Fibroblast of skin of scalp (primary cell): ENCODE measurements around the gene EPC1. TPM values are rescaled to one million over a fixed set of nuclear protein-coding genes. Genes with fewer than 3 reads are reported as not detected.
"Not testable (repeated sequence)": the region's sequence is repeated elsewhere in the genome, so short reads cannot be mapped to it uniquely, and the experiment has no call there.

Experiments used
- DNase-seq: peaks from one replicate; pipeline ENCODE4 v3.0.0-alpha.2; 2013
- polyA plus RNA-seq, 2 experiments: library from polyadenylated mRNA; unstranded; fragments of 120-200 nt; gene quantifications; one replicate each; pipeline ENCODE4 v1.2.1, GENCODE V29; 2013; ENCODE audit not compliant: insufficient read length in 2 of 2

Gene EPC1
- 14.0 TPM for polyA plus RNA-seq (2013, experiment 1 of 2; ENCODE audit: insufficient read length)
- polyA plus RNA-seq (2013, experiment 2 of 2; ENCODE audit: insufficient read length): 14.5 TPM

DNA sequence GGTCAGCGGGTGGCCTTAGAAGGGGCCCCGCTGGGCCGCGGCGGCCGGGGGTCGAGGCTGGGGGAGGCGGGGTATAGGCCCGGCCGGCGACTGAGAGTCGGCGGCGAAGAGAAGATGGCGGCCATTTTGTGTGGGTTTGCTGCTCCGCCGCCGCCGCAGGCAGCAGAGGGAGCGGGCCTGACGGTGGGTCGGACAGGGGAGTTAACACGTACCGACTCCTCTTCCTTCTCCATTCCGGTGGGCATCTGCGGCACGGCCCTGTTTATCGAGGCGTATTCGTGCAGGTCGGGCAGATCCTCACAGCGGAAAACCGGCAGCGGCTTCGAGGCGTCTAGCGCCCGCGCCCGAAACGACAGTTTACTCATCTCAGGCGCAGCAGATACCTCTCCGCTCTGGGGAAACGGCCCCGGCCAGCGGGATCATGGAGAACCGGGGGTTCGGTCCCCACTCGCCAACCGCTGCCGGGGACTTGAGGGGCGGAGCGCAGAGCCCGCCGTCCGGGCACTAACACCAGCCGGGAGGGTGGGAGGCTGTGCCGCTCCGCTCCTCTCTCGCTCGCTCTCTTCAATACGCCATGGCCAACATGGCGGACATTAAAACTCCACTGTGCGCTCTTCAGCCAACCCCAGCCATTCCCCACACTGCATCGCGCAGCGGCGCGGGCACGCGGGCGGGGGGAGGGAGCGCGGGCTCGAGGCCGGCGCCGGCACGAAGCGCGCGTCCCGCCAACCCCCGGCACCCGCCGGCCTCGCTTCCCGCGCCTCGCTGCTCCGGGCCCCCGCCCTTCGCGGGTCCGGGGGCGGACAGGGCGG is at the start of gene EPC1:
EPC1 (minus strand) TSS at position 608 of the 812 bp plus-strand sequence; CDS start at position 365, 243 bp downstream.
- DNase-seq: peak; percentile 92

GRCh38 chr10:32393911-32394310 is 47.0 kb upstream of the EPC1 start:
- DNase-seq: no peak

GRCh38 chr10:32392284-32392683 is 45.3 kb upstream of the EPC1 start:
- DNase-seq: not testable (repeated sequence)

DNA sequence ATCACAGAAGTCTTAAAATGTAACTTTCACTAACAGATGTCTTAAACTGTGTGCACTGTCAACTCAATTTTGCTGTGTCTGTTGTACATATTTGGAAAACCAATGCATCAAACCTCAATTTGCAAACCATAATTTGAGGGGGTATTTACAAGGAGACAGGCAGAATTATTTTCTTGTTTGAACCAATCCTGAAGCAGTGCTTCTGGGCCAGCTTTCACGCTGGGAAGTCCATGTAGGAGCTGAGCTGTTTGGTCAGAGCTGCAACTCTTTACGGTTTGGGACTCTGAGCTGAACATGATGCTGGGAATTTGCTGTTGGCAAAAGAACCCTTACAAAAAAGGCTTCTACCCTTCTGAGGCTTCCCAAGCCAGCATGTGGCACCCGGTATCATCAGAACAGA is 43.2 kb upstream of the EPC1 start:
- no peak for DNase-seq

- no peak for DNase-seq
Observed at GRCh38 chr10:32388258-32389027, 41.5 kb upstream of the EPC1 start.

DNA sequence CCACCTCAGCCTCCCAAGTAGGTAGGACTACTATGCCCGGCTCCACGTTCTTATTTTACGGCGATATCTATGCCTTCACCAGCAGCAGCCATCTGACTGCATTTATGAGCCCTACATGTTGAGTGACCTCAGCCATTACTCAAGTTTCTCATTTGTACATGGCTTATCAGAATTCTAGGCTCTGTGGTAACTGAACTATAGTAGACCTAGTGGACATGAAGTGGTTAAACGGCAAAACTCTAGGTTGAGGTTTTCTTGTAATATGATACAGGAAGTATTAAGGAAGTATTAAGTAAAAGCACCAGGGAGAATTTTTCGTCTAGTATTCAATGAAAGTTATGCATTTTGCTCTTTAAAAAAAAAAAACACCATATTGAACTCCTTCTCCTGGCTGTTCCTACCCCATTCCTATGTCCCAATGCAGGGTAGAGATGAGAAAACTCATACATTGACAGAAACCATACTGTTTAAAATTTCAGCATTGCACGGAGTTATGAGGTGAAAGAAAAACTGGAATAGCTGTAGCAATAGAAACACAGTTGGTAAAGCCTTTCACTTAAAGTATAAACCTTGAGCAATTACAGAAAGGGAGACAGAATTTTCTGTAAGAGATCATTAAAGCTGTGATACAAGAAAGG is 39.8 kb upstream of the EPC1 start:
- no peak for DNase-seq

GRCh38 chr10:32384171-32384570 is 37.2 kb upstream of the EPC1 start:
- no peak for DNase-seq

GRCh38 chr10:32381165-32381564 is 34.2 kb upstream of the EPC1 start:
- DNase-seq: no peak

DNA sequence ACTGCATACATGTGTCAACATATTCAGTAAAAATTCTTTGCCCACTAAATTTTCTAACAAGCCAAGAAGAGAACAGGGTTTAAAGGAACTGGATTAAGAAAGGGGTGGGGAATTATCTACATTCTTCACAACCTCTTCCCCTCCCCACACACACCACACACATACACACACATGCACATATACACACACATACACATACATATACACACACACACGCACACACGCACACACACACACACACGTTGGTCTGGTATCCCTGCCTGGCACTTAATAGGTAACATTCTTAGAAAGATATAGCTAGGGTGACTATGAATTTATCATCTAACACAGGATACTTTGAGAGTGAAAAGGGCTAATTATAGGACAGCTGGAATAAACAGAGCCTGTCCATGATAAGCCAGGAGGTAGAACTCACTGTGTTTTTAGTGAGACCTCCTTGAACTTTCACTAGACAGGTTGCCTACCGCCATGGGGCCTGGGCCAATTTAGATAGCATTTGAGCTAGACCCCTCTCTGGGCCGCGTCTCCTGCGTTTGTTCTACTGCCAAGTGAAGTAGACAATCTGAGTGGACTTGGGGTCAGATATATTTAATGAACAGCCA is 33.1 kb upstream of the EPC1 start:
- no peak for DNase-seq

DNA sequence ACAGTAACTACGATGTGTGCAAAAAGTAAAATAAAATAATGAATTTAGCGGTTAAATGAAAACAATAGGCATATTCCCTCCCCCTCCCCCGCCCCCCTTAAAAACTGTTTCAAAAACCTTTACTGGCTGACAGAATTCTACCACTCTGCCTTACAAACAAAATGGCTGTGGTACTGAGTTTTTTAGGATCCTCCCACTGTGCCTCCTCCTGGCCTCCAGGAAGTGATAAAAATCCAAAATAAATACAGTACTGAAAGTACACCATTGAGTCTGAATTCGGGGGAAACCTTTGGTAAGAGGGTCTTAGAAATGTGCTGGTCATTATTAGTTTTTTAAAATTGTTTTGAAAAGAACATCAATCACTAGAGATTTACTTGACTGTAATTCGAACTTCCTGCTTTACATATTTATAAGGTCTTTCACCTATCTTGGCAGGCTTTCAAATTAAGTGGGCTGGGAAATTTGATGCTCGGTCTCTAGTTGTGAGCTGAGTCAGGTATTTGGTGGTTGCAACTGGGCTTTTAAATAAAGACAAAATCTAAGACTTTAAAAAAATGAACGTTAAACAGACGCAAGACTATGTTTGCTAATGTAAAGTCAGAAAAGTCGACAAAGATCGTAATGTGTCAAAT is 32.5 kb upstream of the EPC1 start:
- peak; percentile 64 for DNase-seq

DNA sequence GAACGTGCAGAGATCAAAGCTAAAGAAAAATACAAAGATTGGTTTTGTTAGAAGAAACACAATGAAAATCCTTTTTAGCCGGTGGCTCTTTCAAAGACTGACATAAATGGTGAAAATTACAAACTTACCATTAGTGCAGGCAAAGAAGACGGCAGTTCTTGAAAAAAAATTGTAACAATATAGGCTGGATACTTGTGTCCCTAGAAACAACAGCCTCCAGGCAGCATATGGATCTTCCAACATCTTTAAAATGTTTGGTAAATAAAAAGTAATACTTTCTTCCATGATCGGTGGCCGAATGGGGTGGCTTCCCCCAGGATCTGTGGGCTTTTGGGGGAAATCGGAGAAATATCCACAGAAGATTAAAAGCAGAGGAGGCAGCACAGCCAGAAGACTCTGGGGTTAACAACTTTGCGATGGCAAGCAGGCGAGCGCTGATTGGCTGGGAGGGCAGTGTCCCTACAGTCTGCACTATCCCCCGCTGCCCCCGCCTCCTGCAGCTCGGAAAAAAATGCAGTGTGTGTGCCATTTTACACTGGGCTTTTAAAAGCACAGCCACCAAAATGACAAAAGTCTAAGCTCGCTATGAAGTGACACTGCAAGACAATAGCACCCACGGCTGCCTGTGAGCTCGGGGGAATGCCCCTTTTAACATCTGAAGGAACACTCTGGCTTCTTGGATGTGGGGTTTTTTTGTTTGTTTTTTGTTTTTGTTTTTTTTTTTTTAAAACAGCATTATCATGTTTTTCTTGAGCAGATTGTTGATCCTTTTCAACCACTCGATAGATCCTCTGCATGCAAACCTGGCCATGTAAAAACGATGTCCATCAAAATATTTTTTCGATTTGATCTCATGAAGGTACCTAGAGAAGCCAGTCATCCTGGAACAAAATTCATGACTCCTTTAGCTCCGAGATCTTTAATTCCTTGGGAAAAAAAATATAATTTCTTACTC is 31.7 kb upstream of the EPC1 start:
- DNase-seq: peak; percentile 93

GRCh38 chr10:32377458-32378259 is 30.7 kb upstream of the EPC1 start:
- DNase-seq: peak; percentile 59

DNA sequence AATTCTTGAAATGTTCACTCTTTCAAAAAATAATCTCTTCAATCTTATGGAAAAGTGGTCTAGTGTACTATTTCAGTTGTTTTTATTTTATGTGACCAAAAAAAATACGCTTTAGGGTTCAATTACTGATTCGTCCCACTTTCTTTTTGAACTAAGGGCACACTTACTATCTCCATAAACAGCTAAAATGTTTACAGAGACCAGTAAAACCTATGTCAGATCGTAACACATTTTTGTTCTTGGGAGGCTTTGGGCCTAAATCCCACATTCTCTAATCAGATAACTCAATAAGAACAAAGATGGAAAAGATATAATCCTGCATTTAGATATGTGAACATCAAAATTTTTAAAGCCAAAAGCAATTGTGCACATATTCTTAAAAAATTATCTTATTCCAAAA is 29.8 kb upstream of the EPC1 start:
- DNase-seq: no peak

DNA sequence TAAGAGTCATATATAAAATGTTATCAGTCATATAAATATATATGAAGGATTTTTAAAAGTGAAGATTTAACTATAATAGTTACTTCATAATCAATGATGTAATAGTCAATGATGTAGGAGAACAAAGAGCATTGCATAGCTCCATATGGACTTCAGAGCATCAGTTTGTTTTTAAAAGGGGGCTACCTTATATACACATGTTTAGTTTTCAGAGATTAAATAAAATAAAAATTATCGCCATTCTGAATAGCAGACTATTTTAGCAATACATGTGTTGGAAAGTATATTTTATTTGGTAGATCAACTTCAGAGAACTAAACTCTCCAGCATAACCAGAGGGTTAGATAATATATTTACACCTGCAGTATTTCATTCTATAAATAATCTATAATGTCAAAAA is 29.1 kb upstream of the EPC1 start:
- DNase-seq: no peak

DNA sequence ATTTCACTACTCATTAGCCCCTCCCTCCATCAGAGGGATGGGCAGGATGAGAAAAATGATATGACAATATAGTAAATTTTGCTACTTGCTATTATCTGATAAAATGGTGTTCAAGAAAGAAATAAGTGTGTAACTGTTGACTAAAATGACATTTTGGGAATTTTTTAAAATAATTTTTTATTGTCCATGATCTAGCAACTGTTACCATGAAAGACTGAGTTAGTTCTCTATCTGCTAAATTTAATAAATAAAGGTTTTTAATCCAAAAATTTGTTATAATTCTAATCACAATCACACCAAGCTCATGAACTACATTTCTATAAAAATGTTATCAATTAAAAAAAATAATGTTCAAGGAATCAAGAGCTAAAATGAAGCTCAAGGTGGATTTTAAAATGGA is 28.7 kb upstream of the EPC1 start:
- no peak for DNase-seq

DNA sequence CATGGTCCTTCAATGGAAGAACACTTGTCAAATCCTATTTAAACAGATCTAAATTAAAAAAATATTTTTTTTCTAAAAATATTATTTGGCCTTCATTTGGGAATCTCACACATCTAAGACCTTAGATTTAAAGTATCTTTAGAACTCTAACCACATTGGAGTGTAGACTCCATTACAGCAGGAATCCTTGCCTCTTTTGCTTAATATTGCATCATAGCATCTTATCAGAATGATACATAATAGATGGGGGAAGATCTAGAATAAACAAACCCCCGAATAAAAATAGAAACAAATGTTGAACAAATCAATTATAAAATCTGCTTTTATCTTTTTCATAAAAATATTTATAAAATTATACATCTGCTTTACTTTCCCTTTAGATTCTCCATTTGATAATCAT is 27.6 kb upstream of the EPC1 start:
- no peak for DNase-seq

GRCh38 chr10:32373496-32373895 is 26.5 kb upstream of the EPC1 start:
- DNase-seq: no peak

- no peak for DNase-seq
Observed at GRCh38 chr10:32373031-32373430, 26.1 kb upstream of the EPC1 start.

GRCh38 chr10:32372000-32372875 is 25.3 kb upstream of the EPC1 start:
- DNase-seq: no peak
